ENCODE measurements around the gene NEURL1.

Gene NEURL1

DNA sequence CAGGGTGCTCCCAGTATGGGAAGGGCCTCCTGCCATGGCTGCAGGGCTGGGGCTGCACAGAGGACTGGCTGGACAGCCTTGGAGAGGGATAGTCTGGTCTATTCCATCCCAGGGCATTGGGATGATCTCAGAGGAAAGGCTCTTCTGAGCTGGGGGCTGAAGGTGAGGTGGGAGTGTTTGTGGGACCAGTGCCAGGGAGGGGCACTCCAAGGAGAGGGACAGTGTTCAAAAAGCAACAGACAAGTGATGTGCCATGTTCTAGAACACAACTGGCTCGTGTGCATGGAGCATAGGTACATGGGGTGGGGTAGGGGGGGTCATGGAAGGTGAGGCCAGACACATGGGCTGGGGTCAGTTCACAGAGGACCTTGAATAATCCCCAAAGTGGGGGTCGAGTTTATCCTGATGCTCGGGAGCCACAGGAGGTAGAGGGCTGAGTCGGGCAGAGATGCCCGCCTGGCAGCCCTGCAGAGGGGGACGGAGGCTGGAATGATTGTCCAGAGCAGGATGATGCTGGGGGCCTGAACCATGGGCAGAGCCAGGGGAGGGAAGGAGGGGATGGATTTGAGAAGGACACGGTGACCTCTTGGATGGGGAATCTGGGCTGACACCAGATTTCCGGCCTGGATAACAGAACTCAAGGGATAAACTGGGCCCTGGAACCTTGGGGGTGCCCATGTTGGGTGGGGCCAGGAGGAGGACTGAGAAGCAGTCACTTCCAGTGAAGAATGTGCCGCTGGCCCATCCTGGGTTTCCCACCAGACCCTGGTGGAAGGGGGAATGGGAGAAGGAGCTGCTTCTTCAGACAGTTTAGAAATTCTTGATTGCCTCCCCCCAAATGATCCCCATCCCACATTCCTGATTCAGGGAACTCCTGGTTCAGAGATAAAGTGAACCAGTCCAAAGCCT is 50.4 kb downstream of the NEURL1 start:
- DNase-seq (ENCODE audit: extremely low read depth in 1 of 2, low read depth in 1 of 2): no peak

DNA sequence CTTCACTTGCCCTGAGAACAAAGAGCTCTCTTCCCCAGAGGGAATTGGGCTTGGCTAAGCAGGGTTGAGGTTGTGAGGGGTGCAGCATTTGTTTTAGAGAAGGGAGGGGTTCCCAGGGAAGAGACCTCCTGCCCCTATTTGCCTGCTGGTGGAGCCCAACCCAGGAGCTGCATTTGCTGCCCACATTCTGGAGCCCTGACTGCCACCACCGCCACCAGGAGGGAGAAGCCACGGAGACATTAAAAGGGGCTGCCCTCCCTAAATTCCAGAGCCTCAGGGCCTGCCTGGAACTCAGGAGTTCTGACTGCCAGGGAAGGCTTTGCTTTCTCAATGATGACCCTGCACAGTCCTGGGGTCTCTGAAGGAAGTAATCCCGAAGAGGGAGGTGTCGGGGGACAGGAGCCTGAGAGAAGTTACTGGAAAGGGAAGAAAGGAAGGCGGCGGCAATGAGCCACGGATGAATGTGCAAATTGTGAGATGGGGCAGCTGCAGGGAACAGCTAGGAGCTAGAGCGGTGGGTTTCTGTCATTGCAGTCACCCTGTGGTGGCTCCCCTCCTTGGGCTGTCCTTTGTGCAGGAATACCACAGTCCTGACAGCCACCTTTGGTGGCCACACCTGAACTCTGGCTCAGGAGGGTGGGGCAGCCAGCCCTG is 51.3 kb downstream of the NEURL1 start:
- no peak for DNase-seq (ENCODE audit: extremely low read depth in 1 of 2, low read depth in 1 of 2)

DNA sequence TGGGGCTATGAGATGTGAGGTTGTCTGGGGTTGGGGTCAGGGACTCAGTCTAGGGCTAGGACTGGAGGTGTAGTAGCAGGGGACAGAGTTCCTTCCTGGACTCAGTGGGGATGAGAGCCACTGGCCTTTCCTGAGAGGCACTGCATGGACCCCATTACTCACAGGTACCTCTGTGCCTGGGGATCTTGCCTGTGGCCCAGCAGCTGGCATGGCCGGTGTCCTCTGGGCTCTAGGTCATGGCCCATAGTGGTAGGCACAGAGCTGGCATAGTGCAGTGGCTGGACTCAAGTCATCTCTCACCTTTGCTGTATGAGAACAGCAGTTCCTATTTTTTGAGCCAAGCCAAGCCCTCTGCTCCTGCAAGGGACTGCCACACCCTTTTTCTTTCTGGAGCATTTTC is 51.9 kb downstream of the NEURL1 start:
- DNase-seq (ENCODE audit: extremely low read depth in 1 of 2, low read depth in 1 of 2): no peak

DNA sequence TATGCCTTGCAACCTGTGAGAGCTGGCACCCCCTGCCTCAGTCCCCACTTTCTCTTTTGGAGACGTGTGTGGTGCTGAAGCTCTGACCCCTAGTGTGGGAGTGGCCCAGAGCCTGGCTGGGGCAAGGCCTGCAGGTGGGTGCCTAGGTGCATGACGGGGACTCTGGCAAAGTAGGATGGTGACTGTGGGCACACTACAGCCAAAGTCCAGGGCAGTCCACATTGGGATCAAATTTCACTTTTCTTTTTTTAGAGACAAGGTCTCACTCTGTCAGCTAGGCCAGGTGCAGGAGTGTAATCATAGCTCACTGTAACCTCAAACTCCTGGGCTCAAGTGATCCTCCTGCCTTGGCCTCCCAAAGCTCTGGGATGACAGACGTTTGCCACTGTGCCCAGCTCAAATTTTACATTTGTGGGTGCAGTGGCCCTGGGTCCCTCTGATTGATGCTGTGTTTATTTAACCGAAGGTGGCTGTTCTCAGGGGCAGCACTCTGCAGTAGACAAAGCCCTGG is 52.3 kb downstream of the NEURL1 start:
- DNase-seq (ENCODE audit: extremely low read depth in 1 of 2, low read depth in 1 of 2): no peak

DNA sequence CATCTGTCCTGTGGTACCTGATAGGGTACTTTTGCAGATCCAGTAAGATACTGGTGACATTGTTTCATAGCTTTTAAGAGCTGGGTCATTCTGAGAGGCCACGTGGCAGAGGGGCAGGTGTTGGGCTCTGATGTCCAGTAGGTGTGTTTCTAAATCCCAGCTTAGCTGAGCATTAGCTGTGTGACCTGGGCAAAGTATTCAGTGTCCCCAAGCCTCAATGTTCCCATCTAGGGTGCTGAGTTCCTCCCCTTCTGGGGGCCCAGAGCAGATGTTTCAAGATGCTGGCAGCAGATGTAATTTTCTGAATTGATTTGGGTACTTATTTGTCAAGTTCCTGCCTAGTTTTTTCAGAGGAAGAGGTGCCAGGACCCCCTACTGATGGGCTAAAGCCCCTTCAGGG is 52.9 kb downstream of the NEURL1 start:
- no peak for DNase-seq (ENCODE audit: extremely low read depth in 1 of 2, low read depth in 1 of 2)

DNA sequence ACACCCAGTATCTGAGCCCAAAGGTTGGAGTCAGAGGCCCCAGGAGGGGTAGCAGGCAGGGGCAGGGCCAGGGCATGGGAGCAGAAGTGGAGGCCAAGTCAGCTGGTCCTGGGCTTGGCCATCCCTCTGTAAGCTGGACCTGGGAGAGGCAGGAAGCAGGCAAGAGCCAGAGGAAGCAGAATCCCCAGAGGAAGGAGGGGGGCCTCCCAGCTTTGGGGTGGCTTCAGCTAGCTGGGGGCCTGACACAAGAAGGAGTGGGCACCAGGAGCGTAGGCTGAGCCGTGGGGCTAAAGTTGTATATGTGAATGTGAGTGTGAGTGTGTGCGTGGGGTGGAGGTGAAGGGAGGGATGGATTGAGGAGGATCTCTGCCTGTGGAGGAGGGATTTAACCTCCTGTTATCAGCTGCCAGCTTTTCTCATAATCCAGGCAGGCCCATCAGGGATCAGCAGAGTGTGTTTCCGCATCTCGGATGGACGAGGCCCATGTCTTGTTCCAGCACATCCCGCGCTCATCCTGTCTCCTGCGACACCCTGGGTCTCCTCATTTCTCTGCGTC is 54.0 kb downstream of the NEURL1 start:
- DNase-seq (ENCODE audit: extremely low read depth in 1 of 2, low read depth in 1 of 2): no peak

DNA sequence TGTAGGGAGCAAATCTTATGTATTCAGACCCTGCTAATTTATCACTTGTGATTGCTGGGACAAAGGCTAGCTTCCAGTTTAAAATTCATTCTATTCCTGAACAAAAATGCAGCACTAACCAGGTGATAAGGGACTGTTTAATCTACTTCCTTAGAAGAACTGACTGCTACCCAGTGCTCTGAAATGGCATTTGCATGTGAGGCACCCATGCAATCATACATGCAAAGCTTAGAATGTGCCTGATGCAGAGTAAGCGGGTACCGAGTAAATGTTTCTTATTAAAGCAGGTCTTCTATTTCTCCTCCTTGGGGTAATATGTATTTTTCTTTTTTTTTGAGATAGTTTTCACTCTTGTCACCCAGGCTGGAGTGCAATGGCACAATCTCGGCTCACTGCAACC is 54.5 kb downstream of the NEURL1 start:
- DNase-seq (ENCODE audit: extremely low read depth in 1 of 2, low read depth in 1 of 2): no peak

DNA sequence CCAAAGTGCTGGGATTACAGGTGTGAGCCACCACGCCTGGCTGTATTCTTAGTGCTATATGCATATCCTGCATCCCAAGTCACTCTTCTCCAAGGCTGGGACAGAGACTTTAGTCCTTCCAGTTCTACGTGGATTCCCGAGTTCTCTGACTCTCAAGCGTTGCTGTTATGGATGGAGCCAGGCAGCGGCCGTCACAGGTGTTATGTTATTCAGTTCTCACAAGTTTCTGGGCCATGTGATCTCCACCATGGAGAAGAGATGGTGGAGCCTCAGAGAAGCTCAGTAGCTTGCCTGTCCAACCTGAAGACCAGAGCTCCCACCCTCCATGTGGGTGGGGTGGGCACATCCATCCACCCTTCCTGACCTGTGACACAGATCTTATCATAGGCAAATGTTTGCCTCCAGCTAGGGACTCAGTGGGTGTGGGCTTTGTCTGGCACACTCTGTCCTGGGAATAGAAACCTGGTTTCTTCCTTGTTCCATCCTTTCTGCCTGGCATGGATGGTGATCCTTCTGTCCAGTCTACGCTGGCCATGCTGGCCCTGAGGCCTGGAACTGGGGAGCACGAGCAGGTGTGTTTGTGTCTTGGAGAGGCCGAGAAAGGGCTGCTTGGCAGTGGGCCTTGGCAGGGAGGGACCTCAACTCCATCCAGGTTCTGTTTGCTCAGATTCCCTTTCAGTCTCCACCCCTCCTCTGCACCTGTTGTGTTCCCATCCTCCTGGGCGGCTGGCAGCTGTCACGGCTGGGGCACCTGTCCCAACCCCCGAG is 55.3 kb downstream of the NEURL1 start:
- DNase-seq (ENCODE audit: extremely low read depth in 1 of 2, low read depth in 1 of 2): no peak

DNA sequence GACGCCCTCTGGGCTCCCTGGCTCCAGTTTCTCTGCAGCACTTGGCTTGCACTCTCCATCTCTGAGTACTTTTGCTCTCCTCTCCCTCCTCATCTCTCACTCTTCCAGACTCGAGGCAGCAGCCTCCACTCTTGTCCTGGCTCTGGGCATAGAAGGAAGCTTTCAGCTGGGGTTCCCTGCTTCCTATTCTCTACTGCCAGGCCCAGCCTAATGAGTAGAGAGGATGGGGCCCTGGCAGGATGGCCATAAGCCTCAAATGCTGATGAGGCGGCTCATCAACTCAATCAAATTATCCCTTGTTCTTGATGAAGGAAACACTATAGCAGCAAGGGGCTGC is 55.8 kb downstream of the NEURL1 start:
- DNase-seq (ENCODE audit: extremely low read depth in 1 of 2, low read depth in 1 of 2): no peak

DNA sequence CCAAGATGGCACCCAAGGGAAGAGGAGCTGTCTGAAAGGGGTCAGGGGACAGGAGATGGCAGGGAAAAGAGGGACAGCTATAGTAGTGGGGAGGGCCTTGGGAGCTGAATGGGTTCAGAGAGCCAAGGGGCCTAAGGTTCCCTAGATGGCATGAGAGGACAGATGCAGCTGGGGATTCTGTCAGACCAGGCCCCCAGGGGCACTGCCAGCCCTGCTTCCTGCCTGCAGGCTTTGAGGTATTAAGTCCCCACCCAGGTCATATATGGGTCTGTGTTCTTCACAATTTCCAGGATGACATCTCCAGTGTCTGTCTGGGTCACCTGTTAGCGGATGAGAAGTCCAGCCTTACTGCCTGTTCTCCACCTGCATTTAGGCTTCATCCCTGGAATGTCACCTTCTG is 56.7 kb downstream of the NEURL1 start:
- DNase-seq (ENCODE audit: extremely low read depth in 1 of 2, low read depth in 1 of 2): no peak

DNA sequence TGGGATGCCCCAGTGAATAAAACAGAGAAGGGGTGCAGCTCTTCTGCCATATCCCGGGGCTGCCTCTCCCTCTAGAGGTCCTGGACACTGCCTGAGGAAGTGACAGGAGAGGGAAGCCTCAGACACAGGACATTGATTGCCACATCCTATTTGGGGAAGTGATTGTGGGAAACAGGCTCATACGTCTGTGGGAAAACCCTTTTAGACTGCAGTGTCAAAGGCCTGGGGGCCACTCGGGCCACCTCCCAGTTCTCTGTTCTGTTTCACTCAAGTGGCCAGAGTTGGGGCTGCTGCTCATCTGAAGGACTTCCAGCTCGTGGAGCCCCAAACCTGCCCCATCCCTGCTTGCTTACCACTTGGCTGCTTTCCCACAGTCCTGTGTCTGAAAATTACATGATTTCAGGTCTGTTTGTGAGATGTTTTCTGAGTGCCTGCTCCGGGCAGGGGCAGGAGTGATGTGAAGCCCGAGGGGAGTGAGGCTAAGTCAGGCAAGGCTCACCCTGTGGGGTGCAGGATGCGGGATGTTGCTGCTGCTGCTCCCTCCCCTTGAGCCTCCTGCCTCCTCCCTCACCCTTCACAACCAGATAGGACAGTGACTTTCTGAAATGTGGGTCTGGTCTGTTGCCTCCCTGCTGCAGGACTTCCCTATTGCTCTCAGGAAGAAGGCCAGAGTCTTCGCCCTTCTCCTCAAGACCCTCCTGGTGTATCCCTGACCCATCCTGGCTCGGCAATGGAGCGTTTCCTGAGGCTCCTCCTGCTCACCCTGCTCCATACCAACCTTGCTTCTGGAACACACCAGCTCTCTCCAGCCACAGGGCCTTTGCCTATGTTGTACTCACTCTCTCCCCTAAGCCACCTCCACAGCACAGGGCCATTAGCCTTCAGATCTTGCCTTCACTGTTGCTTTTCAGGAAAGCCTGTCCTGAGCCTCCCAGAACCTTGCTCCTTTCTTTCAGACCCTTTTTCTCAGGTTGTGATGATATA is 58.4 kb downstream of the NEURL1 start:
- DNase-seq (ENCODE audit: extremely low read depth in 1 of 2, low read depth in 1 of 2): no peak

DNA sequence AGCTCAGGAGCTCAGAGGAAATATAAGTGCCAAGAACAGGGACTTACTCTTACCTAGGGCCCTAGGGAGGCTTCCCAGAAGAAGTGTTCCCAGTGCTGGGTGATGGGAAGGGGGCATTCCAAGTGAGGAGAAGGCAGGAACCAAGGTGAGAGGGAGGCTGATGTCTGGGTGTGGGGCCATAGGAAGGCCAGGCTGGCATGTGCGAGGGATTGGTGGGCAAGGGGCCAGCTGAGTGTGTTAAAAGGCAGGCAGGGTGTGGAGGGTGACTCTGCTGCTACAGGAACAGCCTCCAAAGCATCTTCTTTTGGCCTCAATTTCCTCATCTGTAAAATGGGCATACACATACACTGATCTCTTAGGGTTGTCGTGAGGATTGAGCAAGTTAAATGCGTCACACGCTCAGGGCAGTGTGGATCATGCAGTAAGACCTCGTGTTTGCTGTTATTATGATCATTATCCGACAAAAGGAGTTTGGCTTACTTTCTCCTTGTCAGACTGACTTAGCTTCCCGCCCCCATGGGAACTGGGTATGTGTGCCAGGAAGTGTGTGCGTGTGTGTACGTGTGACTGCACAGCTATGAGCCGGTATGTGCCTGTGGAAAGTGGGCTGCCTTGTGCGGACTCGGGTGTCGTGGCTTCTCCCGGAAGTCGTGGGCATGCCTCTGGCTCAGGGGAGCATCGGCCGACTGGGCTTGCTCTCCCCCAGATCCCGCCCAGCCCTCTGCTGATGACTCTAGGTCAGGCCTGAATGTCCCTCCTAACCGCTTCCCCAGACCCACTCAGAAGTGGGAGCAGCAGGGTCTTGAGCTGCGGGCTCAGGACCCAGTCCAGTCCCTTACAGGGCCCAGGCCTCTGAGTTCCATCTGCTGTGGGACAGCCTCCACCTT is 59.6 kb downstream of the NEURL1 start:
- no peak for DNase-seq (ENCODE audit: extremely low read depth in 1 of 2, low read depth in 1 of 2)

DNA sequence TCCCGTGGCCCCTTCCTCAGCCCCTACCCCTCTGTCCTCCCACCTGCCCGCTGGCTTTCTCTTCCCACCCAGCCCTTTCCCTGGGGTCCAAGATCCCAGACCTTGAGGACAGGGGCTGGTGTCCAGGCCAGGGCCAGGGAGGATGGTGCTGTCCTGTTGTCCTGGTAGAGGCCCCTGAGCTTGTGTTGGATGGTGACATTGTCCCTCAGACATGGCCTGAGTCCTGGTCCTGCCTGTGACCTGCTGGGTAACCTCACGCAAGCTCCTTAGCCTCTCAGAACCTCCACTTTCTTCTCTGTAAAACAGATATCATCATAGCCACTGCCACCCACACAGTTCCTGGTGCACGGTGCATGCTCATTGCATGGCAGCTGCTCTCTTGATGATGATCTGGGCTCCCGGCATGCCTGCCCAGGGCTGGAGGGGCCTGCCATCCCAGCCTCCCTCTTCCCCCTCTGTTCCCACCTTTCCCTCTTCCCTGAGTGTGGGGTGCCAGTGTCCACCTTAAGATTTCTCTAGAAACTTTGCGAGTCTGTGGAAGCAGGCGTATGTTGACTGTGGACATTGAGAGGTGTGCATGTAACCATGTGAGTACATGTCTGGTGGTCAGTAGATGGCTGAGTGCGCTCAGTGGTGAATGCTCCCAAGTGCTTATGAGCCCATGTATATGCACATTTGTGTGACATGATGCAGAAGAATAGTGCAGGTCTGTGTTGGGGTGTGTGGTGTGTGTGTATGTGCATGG is 60.4 kb downstream of the NEURL1 start:
- no peak for DNase-seq (ENCODE audit: extremely low read depth in 1 of 2, low read depth in 1 of 2)

DNA sequence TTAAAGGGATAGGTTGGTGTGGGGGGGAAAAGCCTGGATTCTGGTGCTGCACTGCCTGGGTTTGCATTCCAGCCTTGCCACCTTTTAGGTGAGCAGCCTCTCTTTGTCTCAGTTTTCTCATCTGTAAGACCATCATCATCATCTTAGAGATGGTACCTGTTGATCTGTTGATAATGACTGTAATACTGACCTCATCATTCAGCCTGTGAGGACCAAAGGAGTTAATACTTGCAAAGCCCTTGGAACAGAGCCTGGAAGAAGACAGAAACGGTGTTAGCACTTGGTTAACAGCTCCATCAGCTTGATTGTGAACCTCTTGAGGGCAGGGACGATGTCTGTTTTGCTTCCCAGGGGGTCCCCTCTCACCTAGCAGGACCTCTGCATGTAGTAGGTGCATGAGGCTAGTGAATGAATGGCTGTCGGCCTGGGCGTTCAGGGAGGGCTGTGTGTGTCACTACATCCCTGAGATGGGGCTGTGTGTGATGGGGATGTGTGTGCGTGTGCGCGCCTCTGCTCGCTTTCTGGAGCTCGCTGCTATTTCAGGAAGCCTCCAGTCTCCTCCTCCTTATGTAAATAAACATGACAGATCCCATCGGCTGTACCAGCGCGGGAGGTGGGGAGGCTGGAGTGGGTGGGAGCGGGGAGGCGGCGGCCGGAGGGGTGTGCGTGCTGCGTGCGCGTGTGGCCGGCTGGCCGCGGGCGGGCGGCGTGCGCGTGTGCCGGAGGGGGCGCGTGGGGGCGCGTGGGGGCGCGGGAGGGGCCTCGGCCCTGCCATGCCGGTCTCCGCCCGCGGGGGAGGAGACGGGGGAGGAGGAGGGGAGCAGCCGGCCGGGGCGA is 61.2 kb downstream of the NEURL1 start:
- no peak for DNase-seq (ENCODE audit: extremely low read depth in 1 of 2, low read depth in 1 of 2)

DNA sequence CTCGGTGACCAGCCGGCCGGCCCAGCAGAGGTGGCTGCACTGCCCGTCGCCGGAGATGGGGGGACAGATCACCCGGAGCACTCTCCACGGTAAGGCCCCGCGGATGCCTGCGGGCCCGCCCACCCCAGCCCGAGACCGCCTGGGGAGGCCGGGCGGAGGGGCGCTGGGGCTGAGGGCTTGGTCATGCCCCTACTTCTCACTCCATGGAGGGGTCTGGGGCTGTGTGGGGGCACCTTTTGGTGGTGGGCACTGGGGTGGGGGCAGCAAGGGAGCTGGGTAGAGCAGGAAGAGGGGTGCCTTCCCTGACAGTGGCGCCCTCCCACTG is 61.8 kb downstream of the NEURL1 start:
- no peak for DNase-seq (ENCODE audit: extremely low read depth in 1 of 2, low read depth in 1 of 2)

DNA sequence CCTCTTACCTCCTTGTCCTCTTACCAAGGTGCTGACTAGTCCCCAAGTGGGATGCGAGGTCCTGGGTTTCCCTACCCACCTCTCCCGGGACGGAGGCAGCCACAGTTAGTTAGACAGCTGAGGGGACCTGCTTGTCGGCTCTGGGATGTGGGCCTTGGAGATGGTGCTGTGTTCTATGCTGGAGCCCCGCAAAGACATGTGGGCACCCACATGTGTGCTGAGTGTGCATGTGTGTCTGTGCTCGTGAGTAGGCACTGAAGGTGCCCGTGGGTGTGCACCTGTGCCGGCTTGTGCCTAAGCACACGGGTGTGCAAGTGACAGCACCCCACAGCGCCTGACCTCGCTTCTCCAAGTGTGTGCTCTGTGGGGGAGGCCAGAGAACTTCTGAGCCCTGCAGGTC is 62.2 kb downstream of the NEURL1 start:
- DNase-seq (ENCODE audit: extremely low read depth in 1 of 2, low read depth in 1 of 2): no peak

DNA sequence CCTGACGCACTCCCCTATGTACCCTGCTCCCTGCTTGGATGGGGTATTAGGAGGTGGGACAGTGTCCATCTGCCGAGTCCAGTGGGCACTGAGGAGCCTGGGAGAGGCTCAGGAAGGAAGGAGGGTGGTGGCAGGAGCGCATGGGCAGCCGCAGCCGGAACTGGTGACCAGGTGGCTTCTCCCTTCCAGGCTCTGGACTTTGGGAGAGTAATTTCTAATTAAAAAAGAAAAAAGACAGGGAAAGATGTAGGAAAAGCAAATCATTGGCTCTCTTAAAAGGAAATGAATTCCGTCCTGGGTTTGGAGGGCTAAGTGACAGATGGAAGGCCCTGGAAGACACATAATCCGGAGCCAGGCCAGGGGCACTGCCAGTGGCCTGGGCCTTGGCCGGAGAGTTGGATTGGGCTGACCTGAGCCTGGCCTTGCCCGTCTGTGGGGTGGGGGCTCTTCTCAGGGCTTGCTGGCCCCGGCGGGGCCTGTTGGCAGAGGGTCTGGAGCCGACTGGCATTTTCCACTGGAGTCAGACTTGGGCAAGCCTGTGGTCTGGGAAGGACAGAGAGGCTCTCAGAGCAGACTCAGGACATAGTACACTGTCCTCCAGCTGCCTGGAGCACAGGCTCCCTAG is 63.0 kb downstream of the NEURL1 start:
- DNase-seq (ENCODE audit: extremely low read depth in 1 of 2, low read depth in 1 of 2): no peak

Data from activated CD8-positive, alpha-beta memory T cell treated with anti-CD3 and anti-CD28 coated beads for 1 hour (primary cell).